GM12872 (cell line): Measurements from ENCODE around the gene NEUROD2.

Experiments
- CTCF ChIP-seq: IDR thresholded peaks from 3 replicates; pipeline ENCODE4 v1.5.1; 2011; ENCODE audit warnings: low read depth, mild to moderate bottlenecking, low read length, moderate library complexity; ENCODE audit not compliant: insufficient read depth

Gene NEUROD2

GRCh38 chr17:39576187-39576586 is 31.5 kb downstream of the NEUROD2 start:
- TF ChIP-seq CTCF: peak; percentile 69

- TF ChIP-seq CTCF: no peak
Measured at GRCh38 chr17:39573447-39574298, 34.0 kb downstream of the NEUROD2 start.

GRCh38 chr17:39572121-39572520 is 35.6 kb downstream of the NEUROD2 start:
- TF ChIP-seq CTCF: no peak

GRCh38 chr17:39569126-39569525 is 38.6 kb downstream of the NEUROD2 start:
- no peak for TF ChIP-seq CTCF

- no peak for TF ChIP-seq CTCF
Measured at GRCh38 chr17:39568702-39569101, 39.0 kb downstream of the NEUROD2 start.

GRCh38 chr17:39566094-39566850 is 41.4 kb downstream of the NEUROD2 start:
- TF ChIP-seq CTCF: no peak

GRCh38 chr17:39564211-39564848 is 43.4 kb downstream of the NEUROD2 start:
- no peak for TF ChIP-seq CTCF
